IPS DF 6.9 (cell line): ENCODE data around the gene ABCF3.

Experiments used
- DNase-seq: peaks from one replicate; pipeline ENCODE4 v3.0.0-alpha.2; 2013; ENCODE audit warnings: low read depth, low spot score
- H3K27ac ChIP-seq: one replicate; pipeline ENCODE4 v1.5.1; 2013; ENCODE audit warnings: low read length, control low read depth
- H3K27me3 ChIP-seq: 2 replicates; pipeline ENCODE4 v1.6.1; 2013; ENCODE audit warnings: mild to moderate bottlenecking, low read length; ENCODE audit not compliant: control insufficient read depth, insufficient read depth
- H3K36me3 ChIP-seq: 2 replicates; pipeline ENCODE4 v1.6.1; 2013; ENCODE audit warnings: low read length; ENCODE audit not compliant: control insufficient read depth, insufficient read depth
- H3K4me1 ChIP-seq: 2 replicates; pipeline ENCODE4 v1.6.1; 2013; ENCODE audit warnings: low read length; ENCODE audit not compliant: control insufficient read depth, insufficient read depth
- H3K4me3 ChIP-seq: 2 replicates; pipeline ENCODE4 v1.5.1; 2013; ENCODE audit warnings: mild to moderate bottlenecking, low read length
- H3K9me3 ChIP-seq: 2 replicates; pipeline ENCODE4 v1.6.1; 2013; ENCODE audit warnings: low read length, inconsistent platforms; ENCODE audit not compliant: control insufficient read depth, insufficient read depth
- WGBS: extraction: QIAGEN DNeasy Blood & Tissue Kit; methylation state at CpG from one replicate; pipeline ENCODE4 v1.1.7; 2013; ENCODE audit warnings: mixed read lengths, missing lambda C conversion rate; ENCODE audit not compliant: insufficient read length, insufficient coverage; 5-methylcytosine and 5-hydroxymethylcytosine counted together

The ABCF3 gene

DNA sequence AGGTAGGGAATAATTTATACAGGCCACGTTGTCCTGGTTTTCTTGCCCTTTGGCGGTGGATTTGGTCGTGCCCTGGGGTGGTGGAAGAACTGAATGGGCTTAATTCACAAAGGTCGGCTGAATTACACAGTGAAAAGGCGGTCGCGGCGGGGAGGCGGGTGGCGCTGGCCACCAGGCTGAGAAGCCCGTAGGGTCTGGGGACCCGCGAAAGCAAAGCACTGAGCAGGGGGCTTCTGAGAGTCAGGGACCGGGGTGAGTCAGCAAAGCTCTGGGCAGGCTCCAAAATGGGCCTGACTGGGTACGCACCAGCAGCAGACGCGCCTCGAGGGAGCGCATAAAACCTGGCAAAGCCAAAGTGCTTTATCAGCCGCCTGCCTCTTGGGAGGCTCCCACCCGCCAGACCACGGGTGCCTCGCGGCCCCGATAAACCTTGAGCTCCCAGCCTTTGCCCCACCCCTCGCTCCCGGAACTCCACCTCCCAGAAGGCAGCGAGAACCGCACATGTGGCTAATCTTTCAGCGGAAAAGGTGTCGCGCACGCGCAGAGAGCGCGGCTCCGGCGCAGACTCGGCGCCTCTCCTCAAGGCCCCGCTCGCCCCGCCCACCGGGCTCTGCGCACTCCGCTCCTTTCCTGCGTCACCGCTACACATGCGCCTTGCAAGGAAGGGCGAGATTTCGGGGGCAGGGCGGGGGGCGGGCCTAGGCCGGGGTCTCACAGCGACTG is 377 bp upstream of the ABCF3 start:
- no peaks in the 10 kb centered on the region for H3K9me3 ChIP-seq
- peak overlapping the region; percentile 59; the same call in 1 of the 2 replicates for H3K4me3 ChIP-seq
- H3K4me1 ChIP-seq, result no peaks in the 10 kb centered on the region
- DNase-seq, result peak; percentile 99
- peaks cover 34% of the 10 kb centered on the region for H3K36me3 ChIP-seq
- H3K27me3 ChIP-seq, result no peaks in the 10 kb centered on the region
- WGBS, result no CpG with 5 or more reads among the region's 55 CpGs
- H3K27ac ChIP-seq, result no peak overlapping the region

DNA sequence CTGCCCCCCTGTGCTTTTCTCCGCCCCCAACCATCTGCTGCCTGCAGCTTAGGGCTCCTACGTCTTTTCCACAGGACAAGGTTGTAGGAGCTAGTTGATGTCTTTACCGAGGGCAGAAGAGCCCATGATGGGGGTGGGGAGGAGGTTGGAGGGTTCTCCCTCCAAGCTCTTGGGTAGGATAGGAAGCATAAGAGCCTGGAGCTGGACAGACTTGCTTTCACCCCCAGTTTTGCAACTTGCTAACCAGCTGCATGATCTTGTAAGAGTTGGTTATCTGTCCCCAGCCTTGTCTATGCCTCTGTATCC is 856 bp downstream of the ABCF3 start:
- Histone ChIP-seq H3K4me3 (peak overlapping the region; percentile 59; the same call in 1 of the 2 replicates), H3K36me3 (peaks cover 22% of the 10 kb centered on the region), H3K27me3 (no peaks in the 10 kb centered on the region), H3K4me1 (no peaks in the 10 kb centered on the region), H3K9me3 (no peaks in the 10 kb centered on the region), H3K27ac (no peak overlapping the region)
- no peak for DNase-seq
- no CpG with 5 or more reads among the region's 3 CpGs for WGBS

DNA sequence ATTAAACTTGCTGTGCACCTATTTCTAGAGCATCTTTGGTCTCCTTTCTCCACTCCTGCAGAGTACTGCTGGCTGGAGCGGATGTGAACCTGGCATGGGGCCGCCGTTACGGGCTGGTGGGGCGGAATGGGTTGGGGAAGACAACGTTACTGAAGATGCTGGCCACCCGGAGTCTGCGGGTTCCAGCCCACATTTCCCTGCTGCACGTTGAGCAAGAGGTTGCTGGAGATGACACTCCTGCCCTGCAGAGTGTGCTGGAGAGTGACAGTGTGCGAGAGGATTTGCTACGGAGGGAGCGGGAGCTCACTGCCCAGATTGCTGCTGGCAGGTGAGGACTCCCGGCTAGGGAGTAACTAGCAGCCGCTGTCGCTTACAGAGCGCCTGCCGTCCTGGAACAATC is 2.1 kb downstream of the ABCF3 start:
- no peaks in the 10 kb centered on the region for H3K4me1 ChIP-seq
- H3K4me3 ChIP-seq, result no peak overlapping the region
- H3K9me3 ChIP-seq, result no peaks in the 10 kb centered on the region
- peaks cover 23% of the 10 kb centered on the region for H3K36me3 ChIP-seq
- no peak overlapping the region for H3K27ac ChIP-seq
- H3K27me3 ChIP-seq, result no peaks in the 10 kb centered on the region
- no CpG with 5 or more reads among the region's 17 CpGs for WGBS
- no peak for DNase-seq

DNA sequence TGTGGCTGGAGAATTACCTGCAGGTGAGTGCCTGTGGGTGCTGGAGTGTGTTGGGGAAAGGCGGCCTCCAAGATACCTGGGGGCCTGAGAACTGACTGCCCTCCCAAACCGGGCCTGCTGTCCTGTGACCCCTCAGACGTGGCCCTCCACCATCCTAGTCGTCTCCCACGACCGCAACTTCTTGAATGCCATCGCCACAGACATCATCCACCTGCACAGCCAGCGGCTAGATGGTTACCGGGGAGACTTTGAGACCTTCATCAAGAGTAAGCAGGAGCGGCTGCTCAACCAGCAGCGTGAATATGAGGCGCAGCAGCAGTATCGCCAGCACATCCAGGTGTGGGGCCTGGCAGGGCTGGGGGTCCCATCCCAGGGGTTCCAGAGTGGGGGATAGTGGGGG is 3.4 kb downstream of the ABCF3 start:
- no peaks in the 10 kb centered on the region for H3K27me3 ChIP-seq
- H3K4me1 ChIP-seq, result no peaks in the 10 kb centered on the region
- H3K27ac ChIP-seq, result no peak overlapping the region
- H3K36me3 ChIP-seq, result peaks cover 31% of the 10 kb centered on the region
- H3K9me3 ChIP-seq, result no peaks in the 10 kb centered on the region
- WGBS, result no CpG with 5 or more reads among the region's 13 CpGs
- H3K4me3 ChIP-seq, result no peak overlapping the region
- no peak for DNase-seq

DNA sequence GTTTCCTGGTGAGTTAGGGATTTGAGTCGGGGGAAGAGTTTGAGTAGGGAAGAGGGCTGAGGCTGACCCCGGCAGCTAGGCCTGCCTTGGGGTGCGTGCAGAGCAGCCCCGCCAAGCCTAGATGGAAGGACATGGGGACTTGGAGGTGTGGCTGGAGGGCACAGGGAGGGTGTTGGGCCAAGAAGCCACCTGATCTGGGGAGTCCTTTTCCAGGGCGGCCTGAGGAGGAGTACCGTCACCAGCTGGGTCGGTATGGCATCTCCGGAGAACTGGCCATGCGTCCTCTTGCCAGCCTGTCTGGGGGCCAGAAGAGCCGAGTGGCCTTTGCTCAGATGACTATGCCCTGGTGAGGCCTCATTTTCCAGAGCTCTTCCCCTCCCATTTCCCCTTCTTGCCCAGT is 6.9 kb downstream of the ABCF3 start:
- Histone ChIP-seq H3K27ac (no peak overlapping the region), H3K36me3 (peaks cover 31% of the 10 kb centered on the region), H3K9me3 (no peaks in the 10 kb centered on the region), H3K27me3 (no peaks in the 10 kb centered on the region), H3K4me3 (no peak overlapping the region), H3K4me1 (no peaks in the 10 kb centered on the region)
- no CpG with 5 or more reads among the region's 10 CpGs for WGBS
- no peak for DNase-seq

DNA sequence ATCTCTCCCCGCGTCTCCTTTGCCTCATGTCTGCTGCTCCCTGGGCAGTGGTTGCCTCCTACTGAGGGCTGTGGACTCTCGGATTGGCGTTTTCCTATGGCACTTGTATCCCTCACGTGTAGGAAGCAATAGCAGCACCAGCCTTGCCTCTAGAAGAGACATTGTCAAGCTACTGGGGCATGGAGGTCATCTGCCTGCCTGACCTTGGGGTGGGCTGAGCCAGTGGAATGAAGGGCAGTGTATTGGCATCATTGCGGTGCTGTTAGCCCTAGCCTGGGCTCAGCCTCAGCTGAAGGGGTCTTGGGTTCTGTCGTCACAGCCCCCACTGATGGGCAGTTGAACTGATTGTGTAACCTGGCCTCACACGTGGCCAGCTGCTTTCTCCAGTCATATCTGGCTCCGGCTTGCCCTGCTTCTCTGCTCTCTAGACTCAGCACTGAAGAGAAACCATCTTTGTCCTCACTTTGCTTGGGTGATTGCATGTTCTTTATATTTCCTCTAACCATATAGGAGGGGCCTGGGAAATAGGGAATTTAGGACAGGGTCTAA is 8.1 kb downstream of the ABCF3 start:
- no peaks in the 10 kb centered on the region for H3K9me3 ChIP-seq
- peaks cover 28% of the 10 kb centered on the region for H3K36me3 ChIP-seq
- no peaks in the 10 kb centered on the region for H3K4me1 ChIP-seq
- no peak overlapping the region for H3K4me3 ChIP-seq
- H3K27me3 ChIP-seq, result no peaks in the 10 kb centered on the region
- no peak for DNase-seq
- no CpG with 5 or more reads among the region's 9 CpGs for WGBS
- H3K27ac ChIP-seq, result no peak overlapping the region

DNA sequence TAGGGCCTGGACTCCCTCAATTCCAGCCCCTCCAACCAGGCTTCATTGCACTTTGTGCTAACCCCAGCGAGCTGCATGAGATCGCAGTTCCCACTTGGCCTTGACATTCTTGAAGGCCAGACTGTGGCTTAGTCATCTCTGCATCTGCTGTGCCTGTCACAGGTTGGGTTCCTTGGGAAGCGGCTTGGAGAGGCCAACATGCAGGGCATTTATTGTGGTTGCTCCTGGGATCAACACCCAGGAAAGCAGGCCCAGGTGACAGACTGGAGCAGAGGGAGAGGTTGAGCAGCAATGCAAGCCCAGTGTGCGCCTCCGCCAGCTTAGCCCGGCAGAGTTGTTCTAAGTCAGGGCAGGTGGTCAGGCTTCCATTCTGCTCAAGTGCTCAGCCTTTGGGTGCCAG is 10.5 kb downstream of the ABCF3 start:
- Histone ChIP-seq H3K4me1 (no peaks in the 10 kb centered on the region), H3K27ac (no peak overlapping the region), H3K4me3 (no peak overlapping the region), H3K27me3 (no peaks in the 10 kb centered on the region), H3K36me3 (peaks cover 17% of the 10 kb centered on the region), H3K9me3 (no peaks in the 10 kb centered on the region)
- no peak for DNase-seq
- WGBS, result no CpG with 5 or more reads among the region's 6 CpGs

DNA sequence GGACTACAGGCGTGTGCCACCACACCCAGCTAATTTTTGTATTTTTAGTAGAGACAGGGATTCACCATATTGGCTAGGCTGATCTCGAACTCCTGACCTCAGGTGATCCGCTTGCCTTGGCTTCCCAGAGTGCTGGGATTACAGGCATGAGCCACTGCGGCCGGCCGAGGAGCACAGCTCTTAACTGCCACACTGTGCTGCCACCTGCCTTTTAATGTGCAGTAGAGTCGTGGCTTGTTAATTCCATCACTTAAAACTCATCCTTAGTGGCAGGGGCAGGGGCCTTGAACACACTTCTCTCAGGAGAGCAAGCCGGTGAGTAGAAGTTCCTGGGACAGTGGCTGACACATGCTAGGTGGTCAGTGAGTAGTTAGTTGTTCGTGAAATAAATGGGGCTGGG is 12.5 kb downstream of the ABCF3 start:
- DNase-seq, result no peak
- H3K27ac ChIP-seq, result no peak overlapping the region
- WGBS, result no CpG with 5 or more reads among the region's 9 CpGs
- H3K4me3 ChIP-seq, result no peak overlapping the region
- no peaks in the 10 kb centered on the region for H3K4me1 ChIP-seq
- no peaks in the 10 kb centered on the region for H3K27me3 ChIP-seq
- peaks cover 5% of the 10 kb centered on the region for H3K36me3 ChIP-seq
- H3K9me3 ChIP-seq, result no peaks in the 10 kb centered on the region

DNA sequence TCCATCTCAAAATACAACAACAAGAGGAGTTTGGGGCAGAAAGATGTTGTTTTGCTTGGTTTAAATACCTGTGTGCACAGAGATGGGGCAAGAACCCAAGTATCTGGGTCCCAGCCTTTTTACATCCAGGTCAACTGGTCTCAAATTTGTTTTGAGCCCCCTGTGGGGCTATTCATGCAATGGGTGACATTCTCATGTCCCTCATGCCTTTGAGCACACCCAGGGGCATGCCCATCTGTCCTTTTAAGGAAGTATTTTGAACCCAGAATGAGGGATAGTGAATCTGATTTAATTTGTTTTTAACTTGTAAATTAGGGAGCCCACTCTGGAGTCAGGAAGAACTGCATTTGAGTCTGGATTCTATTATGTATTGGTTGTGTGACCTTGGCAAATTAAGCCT is 14.8 kb downstream of the ABCF3 start:
- no peaks in the 10 kb centered on the region for H3K27me3 ChIP-seq
- no peak for DNase-seq
- H3K9me3 ChIP-seq, result no peaks in the 10 kb centered on the region
- no peaks in the 10 kb centered on the region for H3K4me1 ChIP-seq
- H3K27ac ChIP-seq, result no peak overlapping the region
- no peak overlapping the region for H3K4me3 ChIP-seq
- no peaks in the 10 kb centered on the region for H3K36me3 ChIP-seq

DNA sequence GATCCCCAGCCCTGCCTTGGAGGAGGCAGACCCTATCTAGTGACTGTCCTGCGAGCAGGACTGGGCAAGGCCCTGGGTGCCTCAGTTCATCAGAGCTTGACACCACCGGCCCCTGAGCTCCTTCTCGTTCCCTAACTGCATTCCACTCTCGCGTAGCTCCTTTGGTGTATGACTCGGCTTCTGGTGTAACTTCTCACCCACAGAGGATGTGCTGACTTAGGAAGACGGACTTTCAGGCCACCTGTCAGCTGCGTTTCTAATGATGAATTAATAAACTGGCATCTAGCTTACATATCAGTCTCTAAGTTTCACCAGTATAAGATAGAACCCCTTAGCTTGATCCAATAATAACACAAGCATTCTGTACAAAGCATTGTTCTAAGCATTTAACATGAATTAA is 17.5 kb downstream of the ABCF3 start:
- Histone ChIP-seq H3K27ac (no peak overlapping the region), H3K4me1 (no peaks in the 10 kb centered on the region), H3K27me3 (no peaks in the 10 kb centered on the region), H3K9me3 (no peaks in the 10 kb centered on the region), H3K36me3 (no peaks in the 10 kb centered on the region), H3K4me3 (no peak overlapping the region)
- no CpG with 5 or more reads among the region's 8 CpGs for WGBS
- no peak for DNase-seq
